K562 (cell line): Measurements from ENCODE around the gene FAM200B.

Source experiments
- BCLAF1 ChIP-seq, 2 experiments: fragments of 450-650 bp in 1 of 2; IDR thresholded peaks; 2 replicates each; pipeline ENCODE4 v1.6.1; 2011 to 2017; ENCODE audit warnings: low read depth in 2 of 2, antibody characterized with exemption in 1 of 2, borderline replicate concordance in 1 of 2, low read length in 1 of 2, mild to moderate bottlenecking in 1 of 2, mixed read lengths in 1 of 2; ENCODE audit not compliant: control insufficient read depth in 1 of 2
- CTCF ChIP-seq, 3 experiments: IDR thresholded peaks in 2 of 3; conservative IDR thresholded peaks in 1 of 3; 2 replicates each; pipeline ENCODE4 v1.5.1; 2011 to 2012; ENCODE audit warnings: low read length in 3 of 3, mild to moderate bottlenecking in 3 of 3, control low read depth in 2 of 3, improper control_type of control experiment in 1 of 3, inconsistent platforms in 1 of 3, low read depth in 1 of 3, mixed read lengths in 1 of 3, moderate library complexity in 1 of 3; ENCODE audit not compliant: insufficient read depth in 2 of 3
- DMBX1 ChIP-seq: fragments of 250-450 bp; sonication (Bioruptor Pico); IDR thresholded peaks from 2 replicates; pipeline ENCODE4 v1.8.0; 2022; ENCODE audit warnings: inconsistent platforms, mild to moderate bottlenecking, moderate library complexity, borderline replicate concordance
- PRPF4 ChIP-seq: fragments of 200-400 bp; formaldehyde crosslinking; IDR thresholded peaks from one replicate; pipeline ENCODE4 v1.6.1; 2017; ENCODE audit warnings: low read length, low read depth, mild to moderate bottlenecking; ENCODE audit not compliant: insufficient read depth, poor library complexity, severe bottlenecking

GRCh38 chr4:15652191-15652590 lies 29.4 kb upstream of the FAM200B start:
- TF ChIP-seq BCLAF1 (IDR thresholded peaks at IDR 0.05; ENCODE audit: borderline replicate concordance in 1 of 2, control insufficient read depth in 1 of 2, low read depth in 2 of 2, low read length in 1 of 2), result no peak
- no peak for TF ChIP-seq DMBX1 (CRISPR knock-in tag)
- no peak for TF ChIP-seq PRPF4
- no peak for TF ChIP-seq CTCF (IDR thresholded peaks at IDR 0.05 in 2 of 3, conservative IDR thresholded peaks at IDR 0.05 in 1 of 3; ENCODE audit: insufficient read depth in 2 of 3, low read depth in 1 of 3, low read length in 3 of 3)
